Lower lobe of right lung (tissue), 2 donors: ENCODE measurements around the gene MAN2B2. TPM values are rescaled to one million over a fixed set of nuclear protein-coding genes. Genes with fewer than 3 reads are reported as not detected.

Experiments
- ATAC-seq, 2 donors: fragments of 200-7000 bp; cut with Tn5 transposase; one replicate each; pipeline ENCODE4 v1.9.1; 2020 to 2022; ENCODE audit warnings: mild to moderate bottlenecking in 2 of 2, moderate library complexity in 2 of 2
- DNase-seq: peaks from one replicate; pipeline ENCODE4 v3.0.0-alpha.2; 2020
- H3K27ac ChIP-seq: fragments of 200-600 bp; one replicate; pipeline ENCODE4 v1.8.0; 2022
- H3K27me3 ChIP-seq: fragments of 200-600 bp; one replicate; pipeline ENCODE4 v1.8.0; 2022; ENCODE audit warnings: low read depth
- H3K36me3 ChIP-seq: fragments of 200-600 bp; one replicate; pipeline ENCODE4 v1.8.0; 2022; ENCODE audit warnings: mild to moderate bottlenecking
- H3K4me1 ChIP-seq: fragments of 200-600 bp; one replicate; pipeline ENCODE4 v1.8.0; 2022
- H3K4me3 ChIP-seq: fragments of 200-600 bp; one replicate; pipeline ENCODE4 v1.8.0; 2022; ENCODE audit warnings: mild to moderate bottlenecking
- H3K9me3 ChIP-seq: fragments of 200-600 bp; one replicate; pipeline ENCODE4 v1.8.0; 2022
- intact Hi-C: fragments of 100-400 bp; cut with DNase I; formaldehyde crosslinking; loops from one replicate; pipeline ENCODE4 v1.11.0; 2022
- total RNA-seq: library from RNA; stranded (reverse); fragmentation: NEBNext Ultra II Directional; extraction: Animal tissue kit (Norgen Biotek cat#: 25700); gene quantifications from one replicate; pipeline ENCODE4 v1.2.1, GENCODE V29; 2021
- TF ChIP-seq, protein P1 (sequence below): fragments of 200-600 bp; IDR thresholded peaks from one replicate; pipeline ENCODE4 v1.8.0; 2022; ENCODE audit warnings: antibody characterized with exemption, mild to moderate bottlenecking
- donor health status: DM: no; HTN: yes; CAD: no; lungs with severe emphysema.

Gene MAN2B2
- total RNA-seq, 1 donor from 2014 or later: 41.2 TPM

- no peak for DNase-seq
- Histone ChIP-seq H3K4me3 (no peak overlapping the region), H3K4me1 (no peaks in the 10 kb centered on the region), H3K9me3 (peaks cover 10% of the 10 kb centered on the region), H3K27ac (no peak overlapping the region), H3K36me3 (peaks cover 79% of the 10 kb centered on the region), H3K27me3 (no peaks in the 10 kb centered on the region)
- TF ChIP-seq, protein P1, sequence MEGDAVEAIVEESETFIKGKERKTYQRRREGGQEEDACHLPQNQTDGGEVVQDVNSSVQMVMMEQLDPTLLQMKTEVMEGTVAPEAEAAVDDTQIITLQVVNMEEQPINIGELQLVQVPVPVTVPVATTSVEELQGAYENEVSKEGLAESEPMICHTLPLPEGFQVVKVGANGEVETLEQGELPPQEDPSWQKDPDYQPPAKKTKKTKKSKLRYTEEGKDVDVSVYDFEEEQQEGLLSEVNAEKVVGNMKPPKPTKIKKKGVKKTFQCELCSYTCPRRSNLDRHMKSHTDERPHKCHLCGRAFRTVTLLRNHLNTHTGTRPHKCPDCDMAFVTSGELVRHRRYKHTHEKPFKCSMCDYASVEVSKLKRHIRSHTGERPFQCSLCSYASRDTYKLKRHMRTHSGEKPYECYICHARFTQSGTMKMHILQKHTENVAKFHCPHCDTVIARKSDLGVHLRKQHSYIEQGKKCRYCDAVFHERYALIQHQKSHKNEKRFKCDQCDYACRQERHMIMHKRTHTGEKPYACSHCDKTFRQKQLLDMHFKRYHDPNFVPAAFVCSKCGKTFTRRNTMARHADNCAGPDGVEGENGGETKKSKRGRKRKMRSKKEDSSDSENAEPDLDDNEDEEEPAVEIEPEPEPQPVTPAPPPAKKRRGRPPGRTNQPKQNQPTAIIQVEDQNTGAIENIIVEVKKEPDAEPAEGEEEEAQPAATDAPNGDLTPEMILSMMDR: no peak
- intact Hi-C loops: no loop called here
- no peak for ATAC-seq
These were observed 30.1 kb downstream of the MAN2B2 start for GRCh38 chr4:6605114-6605513.

- ATAC-seq (no peak), DNase-seq (no peak)
- no peaks in the 10 kb centered on the region for H3K27me3 ChIP-seq
- H3K4me3 ChIP-seq: no peak overlapping the region
- H3K9me3 ChIP-seq: peaks cover 10% of the 10 kb centered on the region
- H3K27ac ChIP-seq: no peak overlapping the region
- TF ChIP-seq, protein P1: no peak
- peaks cover 79% of the 10 kb centered on the region for H3K36me3 ChIP-seq
- intact Hi-C loops: no loop called here
- no peaks in the 10 kb centered on the region for H3K4me1 ChIP-seq
These were observed 30.6 kb downstream of the MAN2B2 start for GRCh38 chr4:6605605-6606004.

DNA sequence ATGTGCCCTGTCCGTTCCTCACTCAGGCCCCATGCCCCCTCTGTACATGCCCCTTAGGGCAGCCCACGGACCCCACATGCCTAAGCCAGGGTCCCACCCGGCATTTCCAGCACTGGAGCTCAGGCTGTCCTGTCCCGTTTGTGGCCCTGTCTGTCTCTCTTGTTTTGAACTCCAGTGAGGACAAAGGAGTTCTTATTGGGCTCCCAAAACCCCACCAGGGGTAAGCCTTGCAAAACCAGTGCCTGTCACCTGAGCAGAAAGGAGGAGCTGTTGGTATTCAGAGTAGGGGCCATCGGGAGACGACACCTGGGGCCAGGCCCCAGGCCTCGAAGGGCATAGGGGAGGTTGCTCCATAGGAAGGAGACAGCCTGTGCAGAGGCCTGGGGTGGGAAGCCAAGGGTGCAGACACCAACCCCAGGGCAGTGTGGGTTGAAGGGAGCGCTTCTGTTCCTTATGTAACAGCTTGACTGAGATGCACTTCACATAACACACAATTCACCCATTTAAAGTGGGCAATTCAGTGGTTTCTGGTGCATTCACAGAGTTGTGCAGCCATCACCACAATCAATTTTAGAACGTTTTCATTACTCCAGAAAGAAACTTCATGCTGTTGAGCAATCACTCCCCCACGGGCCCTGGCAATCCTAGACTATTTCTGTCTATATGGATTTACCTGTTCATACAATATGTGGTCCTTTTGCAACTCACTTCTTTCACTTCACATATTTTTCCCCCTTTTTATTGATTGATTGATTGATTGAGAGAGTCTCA is 31.7 kb downstream of the MAN2B2 start:
- Histone ChIP-seq H3K4me1 (no peaks in the 10 kb centered on the region), H3K4me3 (no peak overlapping the region), H3K27ac (no peak overlapping the region), H3K36me3 (peaks cover 80% of the 10 kb centered on the region), H3K27me3 (no peaks in the 10 kb centered on the region), H3K9me3 (peaks cover 10% of the 10 kb centered on the region)
- intact Hi-C loops: no loop called here
- TF ChIP-seq, protein P1: no peak
- no peak for ATAC-seq
- DNase-seq: no peak

DNA sequence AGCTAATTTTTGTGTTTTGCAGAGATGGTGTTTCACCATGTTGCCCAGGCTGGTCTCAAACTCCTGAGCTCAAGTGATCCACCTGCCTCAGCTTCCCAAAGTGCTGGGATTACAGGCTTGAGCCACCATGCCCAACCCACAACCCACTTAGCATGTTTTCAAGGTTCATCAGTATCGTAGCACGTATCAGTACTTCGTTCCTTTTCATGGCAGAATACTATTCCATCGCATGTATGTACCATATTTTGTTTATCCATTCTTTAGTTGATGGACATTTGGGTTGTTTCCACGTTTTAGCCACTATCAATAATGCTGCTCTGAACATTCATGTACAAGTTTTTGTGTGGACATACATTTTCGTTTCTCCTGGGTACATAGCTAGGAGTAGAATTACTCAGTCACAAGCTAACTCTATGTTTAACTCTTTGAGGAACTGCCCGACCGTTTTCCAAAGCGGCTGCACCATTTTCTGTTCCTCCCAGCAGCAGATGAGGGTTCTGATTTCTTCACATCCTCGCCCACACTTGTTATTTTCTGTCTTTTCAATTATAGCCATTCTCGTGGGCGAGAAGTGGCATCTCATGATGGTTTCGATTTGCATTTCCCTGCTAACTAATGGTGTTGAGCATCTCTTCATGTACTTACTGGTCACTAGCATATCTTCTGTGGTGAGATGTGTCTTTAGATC is 32.5 kb downstream of the MAN2B2 start:
- H3K27me3 ChIP-seq: no peaks in the 10 kb centered on the region
- H3K4me1 ChIP-seq: no peaks in the 10 kb centered on the region
- H3K4me3 ChIP-seq: no peak overlapping the region
- peaks cover 80% of the 10 kb centered on the region for H3K36me3 ChIP-seq
- ATAC-seq (no peak), DNase-seq (no peak)
- H3K27ac ChIP-seq: no peak overlapping the region
- intact Hi-C loops: no loop called here
- peaks cover 10% of the 10 kb centered on the region for H3K9me3 ChIP-seq
- TF ChIP-seq, protein P1: no peak

DNA sequence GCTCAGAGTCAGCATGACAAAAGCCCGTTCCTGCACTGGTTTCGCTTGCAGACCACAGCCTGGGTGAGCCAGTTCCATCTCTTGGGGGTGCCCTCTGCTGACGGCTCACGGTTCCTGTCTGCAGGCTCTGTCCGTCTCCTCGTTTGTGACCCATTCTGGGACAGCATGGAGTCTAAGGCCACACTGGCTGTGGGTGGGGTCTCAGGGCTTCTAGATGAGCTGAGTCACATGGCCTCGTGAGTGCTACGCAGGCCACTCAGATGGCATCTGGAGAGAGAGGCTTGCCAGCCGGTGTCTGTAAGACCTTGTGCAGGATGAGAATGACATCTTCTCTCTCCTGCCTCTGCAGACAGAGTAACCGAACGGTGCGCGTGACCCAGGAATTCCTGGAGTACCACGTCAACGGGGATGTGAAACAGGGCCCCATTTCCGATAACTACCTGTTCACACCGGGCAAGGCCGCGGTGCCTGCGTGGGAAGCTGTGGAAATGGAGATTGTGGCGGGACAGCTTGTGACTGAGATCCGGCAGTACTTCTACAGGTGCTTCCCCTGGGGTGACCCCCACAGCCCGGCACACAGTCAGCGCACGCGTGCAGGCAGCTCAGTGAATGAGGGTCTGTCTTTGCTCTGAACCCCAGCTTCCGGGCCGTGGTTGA is 33.9 kb downstream of the MAN2B2 start:
- intact Hi-C loops: no loop called here
- DNase-seq: no peak
- no peak overlapping the region for H3K4me3 ChIP-seq
- no peaks in the 10 kb centered on the region for H3K27me3 ChIP-seq
- H3K36me3 ChIP-seq: peaks cover 84% of the 10 kb centered on the region
- H3K9me3 ChIP-seq: peaks cover 10% of the 10 kb centered on the region
- TF ChIP-seq, protein P1: no peak
- no peaks in the 10 kb centered on the region for H3K4me1 ChIP-seq
- no peak overlapping the region for H3K27ac ChIP-seq
- ATAC-seq: no peak
